Islet precursor cell (in vitro differentiated cells): ENCODE results near the gene GPX5.
A peak's percentile ranks its signal among the peaks of the same experiment; 100 is the strongest.
"Not testable (repeated sequence)": the region's sequence is repeated elsewhere in the genome, so short reads cannot be mapped to it uniquely, and the experiment has no call there.

Experiments used
- DNase-seq: peaks from one replicate; pipeline ENCODE4 v3.0.0-alpha.2; 2018

GPX5 gene

DNA sequence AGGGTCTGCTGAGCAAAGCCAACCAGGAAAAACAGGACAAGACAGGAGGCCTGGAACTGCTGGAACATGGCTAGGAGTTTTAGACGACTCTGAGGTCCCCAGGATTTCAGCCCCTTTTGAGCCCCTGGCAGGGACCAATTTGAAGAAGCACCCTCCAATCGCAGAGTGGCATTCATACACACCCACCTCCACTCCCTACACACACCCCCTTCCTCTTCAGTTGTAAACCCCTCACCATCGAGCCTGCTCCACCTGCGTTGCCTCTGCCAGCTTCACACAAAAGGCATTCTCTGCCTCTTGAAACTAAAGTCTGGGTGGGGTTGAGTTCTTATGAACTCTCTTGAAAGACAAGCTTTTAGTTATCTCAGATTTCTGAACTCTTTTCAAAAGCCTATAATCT lies 10.0 kb upstream of the GPX5 start, which contains the start of gene GPX6:
TSS of gene GPX6 (minus strand) at position 118 of the 400 bp plus-strand sequence. CDS start at position 68, 50 bp downstream.
- DNase-seq, result no peak

DNA sequence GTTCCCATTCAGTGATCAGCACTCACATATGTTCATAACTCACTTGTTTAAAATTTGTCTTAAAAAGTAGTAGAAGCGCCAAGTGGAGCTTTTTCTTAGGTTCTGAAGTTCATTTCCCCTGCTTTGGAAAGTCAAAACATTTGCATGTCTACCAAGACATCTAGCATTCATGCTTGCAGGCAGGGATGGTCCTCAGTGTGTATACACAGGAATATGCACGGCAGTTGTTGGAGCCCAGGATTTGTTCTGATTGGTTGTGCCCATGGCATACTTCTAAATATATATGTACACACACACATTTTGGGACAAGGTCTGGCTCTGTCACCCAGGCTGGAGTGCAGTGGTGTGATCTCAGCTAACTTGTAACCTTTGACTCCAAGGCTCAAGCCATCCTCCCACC lies 7.7 kb upstream of the GPX5 start:
- DNase-seq, result no peak

GRCh38 chr6:28522594-28523240 lies 3.0 kb upstream of the GPX5 start:
- no peak for DNase-seq

- no peak for DNase-seq
Measured at GRCh38 chr6:28523241-28523622, 2.4 kb upstream of the GPX5 start.

- no peak for DNase-seq
Measured at GRCh38 chr6:28530777-28531176, 5.1 kb downstream of the GPX5 start.

- DNase-seq, result no peak
Measured at GRCh38 chr6:28531479-28532128, 5.9 kb downstream of the GPX5 start.

- DNase-seq, result no peak
Measured at GRCh38 chr6:28534306-28534705, 8.6 kb downstream of the GPX5 start.

- DNase-seq, result no peak
Measured at GRCh38 chr6:28534875-28535274, 9.2 kb downstream of the GPX5 start.

DNA sequence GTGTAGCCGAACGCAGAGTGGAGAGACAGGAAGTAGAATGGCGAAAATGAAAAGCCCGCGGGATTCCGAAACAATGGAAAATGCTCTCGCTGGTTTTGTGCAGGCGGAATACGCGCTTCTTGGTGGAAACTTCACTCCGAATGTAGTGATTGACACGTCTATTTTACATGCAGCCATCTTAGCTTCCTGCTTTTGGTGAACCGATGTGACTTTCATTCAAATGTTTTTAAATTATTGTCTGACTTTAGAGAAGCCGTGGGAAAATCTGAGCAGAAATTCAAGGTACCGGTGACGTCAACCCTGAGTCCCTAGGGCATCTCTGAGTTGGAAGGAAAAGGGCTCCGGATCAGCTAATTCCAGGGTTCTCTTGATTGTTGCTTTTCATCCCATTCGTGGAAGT lies 11.4 kb downstream of the GPX5 start:
- DNase-seq, result no peak

- peak; percentile 79 for DNase-seq
Measured at GRCh38 chr6:28537509-28538140, 11.9 kb downstream of the GPX5 start.

- DNase-seq, result no peak
Measured at GRCh38 chr6:28541996-28542395, 16.3 kb downstream of the GPX5 start.

DNA sequence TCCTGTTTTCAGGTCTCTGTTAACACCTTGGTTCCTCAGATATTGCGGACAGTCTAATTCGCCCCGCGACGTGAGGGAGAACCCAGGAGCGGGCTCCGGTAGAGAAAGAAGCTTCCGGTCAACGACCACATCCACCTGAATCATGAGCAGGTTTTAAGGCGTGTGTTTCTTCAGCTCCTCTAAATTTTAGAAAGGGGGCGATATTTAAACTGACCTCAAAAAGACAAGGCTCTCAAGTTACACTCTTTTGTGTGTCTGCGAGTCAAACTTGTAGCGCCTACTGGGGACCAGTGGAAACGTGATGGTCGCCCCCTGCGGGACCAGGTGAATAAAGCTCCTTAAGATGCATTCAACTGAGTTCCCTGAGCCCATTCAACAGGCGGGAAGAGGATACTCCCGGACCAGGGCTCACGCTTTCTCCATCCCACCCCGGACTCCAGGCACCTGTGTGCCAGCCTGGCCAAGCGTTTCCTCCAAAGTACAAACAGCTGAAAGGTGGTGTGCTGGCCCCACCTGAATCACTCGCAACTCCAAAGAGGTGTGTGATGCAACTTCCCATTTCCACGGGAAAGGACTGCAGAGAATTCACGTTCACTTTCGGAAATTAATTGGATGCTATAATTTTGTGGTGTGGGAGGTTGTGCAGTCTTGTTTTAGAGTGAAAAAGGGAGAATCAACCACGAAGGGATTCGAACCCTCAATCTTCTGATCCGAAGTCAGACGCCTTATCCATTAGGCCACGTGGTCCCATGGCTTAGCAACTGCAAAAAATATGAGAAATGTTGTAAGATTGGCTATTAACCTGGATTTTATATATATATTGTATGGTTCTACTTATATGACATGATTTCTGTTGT lies 17.0 kb downstream of the GPX5 start:
- DNase-seq, result peak; percentile 95

- peak; percentile 55 for DNase-seq
Measured at GRCh38 chr6:28543651-28544610, 18.2 kb downstream of the GPX5 start.

GRCh38 chr6:28545955-28546354 lies 20.3 kb downstream of the GPX5 start:
- no peak for DNase-seq

DNA sequence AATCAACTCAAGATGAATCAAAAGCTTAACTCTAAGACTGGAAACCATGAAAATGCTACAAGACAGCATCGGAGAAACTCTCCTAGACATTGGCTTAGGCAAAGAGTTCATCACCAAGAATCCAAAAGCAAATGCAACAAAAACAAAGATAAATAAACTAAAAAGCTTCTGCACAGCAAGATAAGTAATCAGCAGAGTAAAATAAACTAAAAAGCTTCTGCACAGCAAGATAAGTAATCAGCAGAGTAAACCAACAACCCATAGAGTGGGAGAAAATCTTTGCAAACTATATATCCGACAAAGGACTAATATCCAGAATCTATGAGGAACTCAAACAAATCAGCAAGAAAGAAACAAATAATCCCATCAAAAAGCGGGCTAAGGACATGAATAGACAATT lies 21.3 kb downstream of the GPX5 start:
- not testable (repeated sequence) for DNase-seq

DNA sequence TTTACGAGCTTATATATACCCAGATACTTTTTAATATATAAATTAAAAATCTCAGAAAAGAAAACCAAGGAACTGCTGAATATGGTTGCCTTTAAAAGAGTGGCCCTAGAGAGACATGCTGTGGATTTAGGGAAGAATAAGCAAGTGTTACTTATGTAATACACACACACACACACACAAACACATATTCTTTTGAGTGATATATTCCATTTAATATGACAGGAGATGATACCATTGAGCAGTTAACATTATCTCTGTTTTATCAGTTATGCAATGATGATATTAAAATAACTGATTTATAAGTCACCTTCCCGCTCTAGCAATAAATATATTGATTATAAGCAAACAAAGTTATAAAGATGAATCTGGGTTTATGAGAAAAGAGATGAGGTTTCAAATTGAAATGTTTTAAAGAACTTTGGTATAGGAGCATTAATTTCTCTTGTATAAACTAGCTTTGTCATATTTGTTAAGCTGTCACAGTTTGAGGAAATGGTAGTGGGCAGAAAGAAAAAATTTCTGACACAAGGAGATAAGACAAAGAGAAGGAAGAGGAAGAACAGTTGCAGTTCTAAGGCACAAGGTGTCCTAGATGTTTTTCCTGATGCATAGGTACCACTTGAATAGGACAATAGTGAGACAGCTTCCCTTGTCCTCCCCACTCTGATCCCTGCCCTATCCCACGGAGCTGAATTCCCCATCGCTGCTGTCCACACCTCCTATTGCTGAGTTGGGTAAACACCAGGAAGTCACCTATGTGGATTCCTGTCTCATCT lies 26.4 kb downstream of the GPX5 start:
- DNase-seq, result no peak

DNA sequence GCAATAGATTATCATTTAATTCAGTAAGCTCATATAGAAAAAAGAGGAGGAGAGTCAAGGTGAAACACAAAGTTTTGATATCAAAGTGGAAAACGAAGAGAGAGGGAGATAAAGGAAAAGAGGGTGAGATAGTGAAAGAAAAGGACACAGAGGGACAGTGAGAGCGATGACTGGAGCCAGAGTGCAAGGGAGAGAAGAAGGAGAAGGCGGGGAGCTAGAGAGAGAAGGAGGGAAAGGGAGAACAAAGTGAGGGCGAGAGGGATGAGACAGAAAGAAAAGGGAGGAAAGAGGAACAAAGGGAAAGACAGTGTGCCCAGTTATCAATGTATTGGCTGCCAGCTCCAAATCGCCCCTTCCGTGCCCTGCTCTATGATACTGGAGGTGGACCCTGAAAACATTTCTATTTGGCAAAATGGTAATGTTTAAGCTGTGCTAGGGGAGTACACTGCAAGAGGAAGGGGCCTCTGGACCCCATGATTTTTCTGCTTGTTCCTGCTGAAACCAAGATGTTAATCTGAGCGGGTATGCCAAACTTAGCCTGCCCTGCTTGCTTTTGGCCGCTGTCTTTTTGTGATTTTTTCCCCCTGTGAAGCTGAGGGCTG lies 27.8 kb downstream of the GPX5 start:
- DNase-seq, result no peak

GRCh38 chr6:28553986-28554881 lies 28.6 kb downstream of the GPX5 start:
- no peak for DNase-seq

GRCh38 chr6:28555136-28555535 lies 29.5 kb downstream of the GPX5 start:
- no peak for DNase-seq

DNA sequence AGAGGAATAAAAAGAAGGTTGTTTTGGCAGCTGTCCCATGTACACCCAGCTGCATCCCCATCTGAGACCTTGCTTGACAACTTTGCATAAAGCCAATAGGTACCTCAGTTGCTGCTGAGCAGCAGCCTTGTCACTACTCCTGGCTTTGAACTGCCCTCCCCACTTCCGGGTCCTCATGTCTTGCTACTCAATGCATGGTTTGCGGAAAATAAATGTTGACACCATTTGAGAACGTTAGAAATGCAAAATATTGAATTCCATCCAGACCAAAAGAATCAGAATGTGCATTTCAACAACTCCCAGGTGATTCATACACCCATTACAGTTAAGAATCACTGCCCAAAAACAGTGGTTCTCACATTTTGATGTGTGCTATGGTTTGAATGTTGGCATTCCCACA lies 32.9 kb downstream of the GPX5 start:
- no peak for DNase-seq
